Mesothelial cell of epicardium (in vitro differentiated cells): ENCODE measurements around the gene UNC5B. TPM values are rescaled to one million over a fixed set of nuclear protein-coding genes. Genes with fewer than 3 reads are reported as not detected.
"Not testable (repeated sequence)": the region's sequence is repeated elsewhere in the genome, so short reads cannot be mapped to it uniquely, and the experiment has no call there.

Experiments
- DNase-seq, 2 experiments: peaks; one replicate each; pipeline ENCODE4 v3.0.0; 2021; ENCODE audit warnings: low spot score in 2 of 2; ENCODE audit not compliant: unreplicated experiment in 2 of 2
- H3K27ac Mint-ChIP-seq: 2 replicates; pipeline ENCODE4 v1.8.0; 2021; ENCODE audit warnings: mixed read lengths
- H3K27me3 Mint-ChIP-seq: 2 replicates; pipeline ENCODE4 v1.8.0; 2021; ENCODE audit warnings: low read depth, mixed read lengths
- H3K36me3 Mint-ChIP-seq: 2 replicates; pipeline ENCODE4 v1.8.0; 2021; ENCODE audit warnings: mixed read lengths
- H3K4me1 Mint-ChIP-seq: 2 replicates; pipeline ENCODE4 v1.8.0; 2021; ENCODE audit warnings: mixed read lengths
- H3K4me3 Mint-ChIP-seq: 2 replicates; pipeline ENCODE4 v1.8.0; 2021; ENCODE audit warnings: mild to moderate bottlenecking, moderate library complexity, mixed read lengths
- H3K9me3 Mint-ChIP-seq: 2 replicates; pipeline ENCODE4 v1.8.0; 2021; ENCODE audit warnings: mixed read lengths
- CTCF ChIP-seq: fragments of 200-600 bp; sonication (generic); IDR thresholded peaks from one replicate; pipeline ENCODE4 v1.5.0; 2021; ENCODE audit warnings: antibody characterized with exemption; ENCODE audit not compliant: unreplicated experiment
- total RNA-seq: library from RNA; stranded (reverse); gene quantifications from 3 replicates; pipeline ENCODE4 v1.2.1, GENCODE V29; 2021

The UNC5B gene
- total RNA-seq, 1 donor from 2014 or later: 91.5 TPM

DNA sequence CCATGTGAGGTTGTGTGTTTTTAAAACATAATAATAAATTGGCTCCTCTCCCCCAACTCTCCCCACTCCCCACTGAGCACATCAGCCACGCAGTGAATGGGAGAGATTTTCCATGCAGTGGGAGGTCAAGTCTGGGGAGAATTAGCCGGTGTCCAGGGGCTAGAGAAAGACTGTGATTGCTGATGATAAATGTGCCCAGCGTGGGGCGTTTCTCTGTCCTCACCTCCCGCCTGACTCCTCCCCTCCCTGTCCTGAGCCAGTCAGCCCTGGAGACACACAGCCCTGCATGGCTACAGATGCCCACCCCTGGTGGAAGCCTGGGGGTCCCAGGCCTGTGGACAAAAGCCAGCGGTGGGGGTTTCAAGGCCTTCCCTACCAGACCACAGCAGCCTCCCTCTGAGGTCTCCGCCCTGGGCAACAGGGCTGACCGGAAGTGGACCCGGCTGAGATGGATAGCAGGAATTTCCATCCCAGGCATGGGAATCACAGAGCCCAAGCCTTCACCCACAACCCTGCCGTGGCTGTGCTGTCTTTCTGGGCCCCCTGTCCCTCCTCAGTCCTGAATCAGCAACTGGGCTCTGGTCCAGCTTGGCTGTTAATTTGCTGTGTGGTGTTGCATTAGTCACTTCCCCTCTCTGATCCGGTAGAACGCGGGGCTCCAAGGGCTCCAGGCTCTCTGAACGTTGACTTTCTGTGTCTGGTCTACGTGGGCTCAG is 59.8 kb downstream of the UNC5B start:
- Mint-ChIP-seq H3K4me1 (peaks cover 44% of the 10 kb centered on the region), H3K4me3 (no peak overlapping the region), H3K27ac (peak overlapping the region; percentile 39), H3K36me3 (no peaks in the 10 kb centered on the region), H3K27me3 (no peaks in the 10 kb centered on the region), H3K9me3 (no peaks in the 10 kb centered on the region)
- no peak for DNase-seq
- TF ChIP-seq CTCF: no peak

GRCh38 chr10:71272974-71273373 is 60.6 kb downstream of the UNC5B start:
- DNase-seq, H3K27ac Mint-ChIP-seq, H3K9me3 Mint-ChIP-seq, H3K36me3 Mint-ChIP-seq, H3K4me3 Mint-ChIP-seq, H3K27me3 Mint-ChIP-seq: not testable (repeated sequence)
- peaks cover 51% of the 10 kb centered on the region for H3K4me1 Mint-ChIP-seq

- TF ChIP-seq CTCF: no peak
- Mint-ChIP-seq H3K36me3 (no peaks in the 10 kb centered on the region), H3K4me1 (peaks cover 49% of the 10 kb centered on the region), H3K27ac (peak overlapping the region; percentile 39), H3K4me3 (no peak overlapping the region), H3K27me3 (no peaks in the 10 kb centered on the region), H3K9me3 (no peaks in the 10 kb centered on the region)
- DNase-seq: no peak
These were observed 61.1 kb downstream of the UNC5B start for GRCh38 chr10:71273506-71273905.

DNA sequence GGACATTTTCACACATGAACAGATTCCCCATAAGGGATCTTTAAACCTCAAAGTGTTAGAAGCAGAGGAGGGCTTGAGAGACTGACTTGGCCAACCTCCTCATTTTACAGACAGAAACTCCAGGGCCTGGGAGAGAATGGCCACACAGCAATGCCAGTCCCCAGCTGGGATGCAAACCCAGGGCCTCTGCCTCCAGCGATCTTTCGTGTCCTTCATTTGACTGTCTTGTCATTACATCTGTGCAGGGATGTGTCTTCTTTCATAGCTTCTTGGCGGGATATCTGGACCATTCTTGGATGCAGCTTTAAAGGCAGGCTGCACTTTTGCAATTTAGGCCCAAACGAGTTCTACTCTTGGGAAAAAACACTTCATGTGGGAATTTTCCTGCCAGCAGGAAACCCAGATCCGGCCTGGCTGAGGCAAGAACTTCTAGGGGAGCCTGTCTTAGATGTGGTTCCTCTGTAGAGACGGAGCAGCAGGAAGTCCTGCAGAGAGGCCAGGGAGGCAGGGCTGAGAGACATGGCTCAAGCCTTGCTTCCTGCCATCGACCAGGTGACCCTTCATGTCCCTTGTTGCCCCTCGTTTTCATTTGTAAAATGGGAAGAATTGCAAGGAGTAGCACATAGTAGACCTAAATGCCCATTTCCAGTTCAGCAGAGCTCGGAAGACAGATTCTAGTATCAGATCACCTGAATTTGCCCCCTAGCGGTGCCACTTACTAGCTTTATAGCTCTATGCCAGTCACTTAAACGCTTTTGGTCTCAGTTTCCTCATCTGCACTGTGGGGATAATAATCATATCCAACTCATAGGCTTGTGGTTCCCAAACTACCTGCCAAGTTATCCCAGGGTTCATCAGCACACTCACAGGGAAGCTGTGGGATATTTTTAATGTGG is 62.8 kb downstream of the UNC5B start:
- peaks cover 38% of the 10 kb centered on the region for H3K4me1 Mint-ChIP-seq
- no peaks in the 10 kb centered on the region for H3K27me3 Mint-ChIP-seq
- H3K36me3 Mint-ChIP-seq: peaks cover 1% of the 10 kb centered on the region
- no peaks in the 10 kb centered on the region for H3K9me3 Mint-ChIP-seq
- no peak overlapping the region for H3K4me3 Mint-ChIP-seq
- H3K27ac Mint-ChIP-seq: peak overlapping the region; percentile 28
- no peak for TF ChIP-seq CTCF
- DNase-seq: no peak

- H3K27me3 Mint-ChIP-seq: no peaks in the 10 kb centered on the region
- peaks cover 30% of the 10 kb centered on the region for H3K4me1 Mint-ChIP-seq
- TF ChIP-seq CTCF: no peak
- no peaks in the 10 kb centered on the region for H3K9me3 Mint-ChIP-seq
- peaks cover 8% of the 10 kb centered on the region for H3K36me3 Mint-ChIP-seq
- no peak overlapping the region for H3K27ac Mint-ChIP-seq
- no peak for DNase-seq
- H3K4me3 Mint-ChIP-seq: no peak overlapping the region
These were observed 64.5 kb downstream of the UNC5B start for GRCh38 chr10:71276873-71277272.

- no peaks in the 10 kb centered on the region for H3K9me3 Mint-ChIP-seq
- TF ChIP-seq CTCF: no peak
- no peak for DNase-seq
- peaks cover 11% of the 10 kb centered on the region for H3K36me3 Mint-ChIP-seq
- no peak overlapping the region for H3K4me3 Mint-ChIP-seq
- no peak overlapping the region for H3K27ac Mint-ChIP-seq
- H3K27me3 Mint-ChIP-seq: no peaks in the 10 kb centered on the region
- H3K4me1 Mint-ChIP-seq: peaks cover 21% of the 10 kb centered on the region
These were observed 65.7 kb downstream of the UNC5B start for GRCh38 chr10:71277914-71278665.
